Common myeloid progenitor, CD34-positive (primary cell): Measurements from ENCODE around the gene GABPA.

Experiments used
- CTCF ChIA-PET: fragments of 350-600 bp; sonication (Branson Sonifier 250); formaldehyde crosslinking; loops from one replicate; lab custom pipeline; 2021; ENCODE audit warnings: antibody characterized with exemption; lab: Charles Lee
- POLR2A ChIA-PET: fragments of 350-600 bp; sonication (Branson Sonifier 250); formaldehyde crosslinking; loops from one replicate; lab custom pipeline; 2021; ENCODE audit warnings: antibody characterized with exemption; lab: Charles Lee
- DNase-seq, 3 donors: peaks; one replicate each; pipeline versions ENCODE4 v3.0.0 to v3.0.0-alpha.2; 2013
- H3K27ac ChIP-seq, 2 experiments: 1 replicate in 1 of 2; 2 replicates in 1 of 2; pipeline ENCODE4 v1.7.0; 2013; ENCODE audit warnings: inconsistent platforms in 2 of 2, low read length in 2 of 2, mild to moderate bottlenecking in 2 of 2, low read depth in 1 of 2, moderate library complexity in 1 of 2; ENCODE audit not compliant: severe bottlenecking in 2 of 2, insufficient read depth in 1 of 2, poor library complexity in 1 of 2
- H3K27me3 ChIP-seq, 5 experiments: replicated peaks in 2 of 5; 1 replicate in 3 of 5; 2 replicates in 2 of 5; pipeline versions ENCODE4 v1.6.1 to v1.7.0; 2013; ENCODE audit warnings: low read length in 4 of 5, mild to moderate bottlenecking in 2 of 5, moderate library complexity in 2 of 5, inconsistent platforms in 1 of 5; ENCODE audit not compliant: insufficient read depth in 5 of 5, control insufficient read depth in 4 of 5
- H3K36me3 ChIP-seq, 4 experiments: 1 replicate in 2 of 4; 2 replicates in 2 of 4; pipeline versions ENCODE4 v1.6.1 to v1.7.0; 2013; ENCODE audit warnings: low read length in 3 of 4, control low read depth in 1 of 4, mild to moderate bottlenecking in 1 of 4; ENCODE audit not compliant: control insufficient read depth in 4 of 4, insufficient read depth in 4 of 4
- H3K4me1 ChIP-seq, 4 experiments: 1 replicate in 3 of 4; 2 replicates in 1 of 4; pipeline versions ENCODE4 v1.6.1 to v1.7.1; 2013; ENCODE audit warnings: low read length in 3 of 4, mild to moderate bottlenecking in 3 of 4, control low read depth in 1 of 4, inconsistent platforms in 1 of 4, moderate library complexity in 1 of 4; ENCODE audit not compliant: control insufficient read depth in 4 of 4, insufficient read depth in 4 of 4; ENCODE audit errors: control extremely low read depth in 1 of 4
- H3K4me3 ChIP-seq, 7 experiments: 1 replicate in 4 of 7; 2 replicates in 3 of 7; pipeline versions ENCODE4 v1.5.1 to v1.7.0; 2013; ENCODE audit warnings: mild to moderate bottlenecking in 7 of 7, low read length in 6 of 7, moderate library complexity in 6 of 7, inconsistent platforms in 2 of 7, low read depth in 2 of 7, control low read depth in 1 of 7; ENCODE audit not compliant: insufficient read depth in 4 of 7, control insufficient read depth in 1 of 7; ENCODE audit errors: extremely low read depth in 1 of 7
- H3K9me3 ChIP-seq, 5 experiments: 1 replicate in 4 of 5; 2 replicates in 1 of 5; pipeline versions ENCODE4 v1.6.1 to v1.7.1; 2013; ENCODE audit warnings: low read length in 4 of 5, mild to moderate bottlenecking in 2 of 5, inconsistent platforms in 1 of 5, low read depth in 1 of 5, moderate library complexity in 1 of 5; ENCODE audit not compliant: control insufficient read depth in 4 of 5, insufficient read depth in 2 of 5; ENCODE audit errors: control extremely low read depth in 1 of 5
- WGBS: methylation state at CpG from one replicate; pipeline ENCODE4 v1.1.5; 2013; ENCODE audit not compliant: insufficient coverage; 5-methylcytosine and 5-hydroxymethylcytosine counted together

GABPA gene

DNA sequence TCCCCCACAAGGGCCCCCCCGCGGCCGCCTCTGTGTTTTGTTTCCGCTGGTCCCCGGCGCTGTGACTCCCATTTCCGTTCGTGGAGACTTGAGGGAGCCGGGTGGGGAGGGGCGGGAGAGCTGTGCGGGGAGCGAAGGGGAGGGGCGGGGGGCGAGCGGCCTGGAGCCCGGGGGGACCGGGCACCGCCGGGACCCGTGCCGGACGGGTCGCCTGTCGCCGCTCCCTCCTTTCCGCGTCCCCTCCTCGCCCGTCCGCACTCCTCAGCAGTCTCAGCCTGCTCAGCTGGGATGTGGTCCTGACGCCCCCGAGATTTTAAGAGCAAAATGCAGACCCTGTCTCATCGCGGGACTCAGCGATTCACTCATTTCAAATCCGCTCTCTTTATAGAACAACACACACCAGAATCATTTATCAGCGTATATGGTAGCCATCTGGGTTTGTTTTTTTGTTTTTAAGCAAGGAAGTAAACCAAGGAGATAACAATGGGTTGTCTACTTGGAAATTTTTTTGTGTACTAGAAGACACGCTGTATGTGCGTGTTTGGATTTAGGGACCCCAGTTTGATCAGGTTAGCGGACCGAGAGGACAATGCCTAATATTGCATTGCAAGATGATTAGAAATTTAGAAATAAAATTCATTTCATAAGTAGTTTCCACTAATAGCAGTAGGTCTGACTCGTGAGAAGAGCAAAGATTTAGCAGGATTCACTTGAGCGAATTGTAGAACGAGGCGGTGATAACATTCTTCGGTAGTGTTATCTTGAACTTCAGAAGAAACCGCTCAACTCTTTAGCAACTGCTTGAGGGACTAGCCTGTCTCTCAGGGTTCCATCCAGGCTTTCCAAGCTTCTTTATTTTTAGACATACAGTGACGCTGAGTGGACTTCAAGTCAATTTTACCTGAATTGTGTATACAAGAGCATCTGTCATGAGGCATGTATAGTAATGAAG lies 1.1 kb downstream of the GABPA start:
- H3K27ac ChIP-seq: peak overlapping the region; percentile 94 to 98
- POLR2A ChIA-PET: interaction anchor here (0.7 kb wide), 1 partner anchor 11 kb away, joined by 3 read pairs; no protein-coding TSS in a partner anchor
- WGBS: under 1% methylated on average over 28 of the region's 48 CpGs
- peaks cover 22 to 36% (median 30%) of the 10 kb centered on the region in 4 experiments for H3K4me1 ChIP-seq
- H3K9me3 ChIP-seq: no peaks in the 10 kb centered on the region
- peaks cover 0 to 15% (median 0%) of the 10 kb centered on the region in 4 experiments for H3K36me3 ChIP-seq
- H3K4me3 ChIP-seq: peak overlapping the region; percentile 88 to 99 (median 92)
- no peaks in the 10 kb centered on the region for H3K27me3 ChIP-seq
- peak; percentile 16 to 71 (median 65) for DNase-seq
- CTCF ChIA-PET: interaction anchor here (1.3 to 1.5 kb wide), 2 partner anchors 9 kb away, joined by 4 to 5 read pairs; no protein-coding TSS in a partner anchor

DNA sequence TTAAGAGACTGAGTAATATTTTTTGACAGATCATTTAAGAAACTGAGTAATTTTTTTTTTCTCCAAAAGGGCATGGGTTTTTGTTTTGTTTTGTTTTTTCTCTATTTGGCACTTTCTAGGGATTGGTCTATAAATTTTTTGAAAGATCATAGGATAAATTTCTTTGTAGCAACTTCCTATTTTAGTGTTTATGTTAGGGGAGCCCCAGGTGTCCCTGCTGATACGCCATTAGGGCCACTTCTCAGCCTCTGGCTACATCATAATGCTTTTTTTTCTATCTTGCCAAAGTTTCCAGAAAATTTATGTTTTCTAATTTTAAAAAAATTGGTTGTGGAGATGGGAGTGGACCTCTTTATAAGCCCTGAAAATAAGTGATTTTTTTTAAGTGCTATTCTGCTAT lies 2.6 kb downstream of the GABPA start:
- peak; percentile 22 to 61 (median 49) for DNase-seq
- CTCF ChIA-PET: interaction anchor here (1.5 kb wide), 1 partner anchor 8 kb away, joined by 5 read pairs; no protein-coding TSS in a partner anchor
- peaks cover 0 to 7% (median 3%) of the 10 kb centered on the region in 4 experiments for H3K36me3 ChIP-seq
- H3K27ac ChIP-seq: peak overlapping the region; percentile 23 to 98
- WGBS: no CpG with 5 or more reads among the region's 1 CpG
- no peaks in the 10 kb centered on the region for H3K27me3 ChIP-seq
- POLR2A ChIA-PET: interaction anchor here (1.0 kb wide), 1 partner anchor 556 kb away, joined by 3 read pairs; no protein-coding TSS in a partner anchor
- no peaks in the 10 kb centered on the region for H3K9me3 ChIP-seq
- H3K4me3 ChIP-seq: peak overlapping the region in 4 of 7 experiments; percentile 20 to 99 (median 93)
- H3K4me1 ChIP-seq: peaks cover 22 to 34% (median 27%) of the 10 kb centered on the region in 4 experiments

DNA sequence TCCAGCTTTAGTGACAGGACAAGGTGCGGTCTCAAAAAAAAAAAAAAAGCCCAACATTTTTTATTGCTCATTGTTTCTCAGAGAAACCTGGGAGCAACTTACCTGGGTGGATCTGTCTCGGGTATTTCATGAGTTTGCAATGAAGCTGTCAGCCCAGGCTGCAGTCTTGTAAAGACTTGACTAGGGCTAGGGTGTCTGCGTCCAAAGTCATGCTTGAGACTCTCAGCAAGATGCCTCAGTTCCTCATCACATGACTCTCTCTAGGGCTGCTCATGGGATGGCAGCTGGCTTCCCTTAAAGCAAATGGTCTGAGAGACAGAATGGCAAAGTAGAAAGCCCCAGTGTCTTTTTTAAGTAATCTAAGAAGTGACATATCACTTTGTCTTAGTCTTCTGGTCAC lies 8.1 kb downstream of the GABPA start:
- 96% methylated on average over 3 of the region's 3 CpGs for WGBS
- CTCF ChIA-PET: interaction anchor here (2.5 kb wide), 1 partner anchor 25 kb away, joined by 6 read pairs; no protein-coding TSS in a partner anchor
- Histone ChIP-seq H3K27me3 (no peaks in the 10 kb centered on the region), H3K4me1 (peaks cover 0 to 4% (median 1%) of the 10 kb centered on the region in 4 experiments), H3K27ac (no peak overlapping the region), H3K9me3 (no peaks in the 10 kb centered on the region), H3K4me3 (no peak overlapping the region), H3K36me3 (peaks cover 8 to 25% (median 18%) of the 10 kb centered on the region in 4 experiments)
- no peak for DNase-seq
- POLR2A ChIA-PET: no interaction called here

DNA sequence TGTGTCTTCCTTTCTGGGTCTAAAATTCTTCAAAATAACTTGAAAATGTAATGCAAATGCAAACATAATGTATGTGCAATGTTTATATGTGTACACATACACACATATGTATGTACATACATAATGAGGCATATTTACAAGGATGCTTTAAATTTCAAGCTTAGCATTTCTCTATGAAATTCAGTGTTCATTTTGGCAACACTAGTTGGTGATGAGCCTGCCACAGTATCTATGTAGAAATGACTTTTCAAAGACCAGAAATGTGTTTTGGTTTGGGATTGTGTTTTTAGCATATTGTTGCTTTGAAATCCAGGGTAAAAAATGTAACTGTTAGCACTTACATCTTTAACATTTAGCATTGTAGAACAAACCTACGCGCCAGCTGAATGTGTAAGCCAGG lies 10.1 kb downstream of the GABPA start:
- Histone ChIP-seq H3K9me3 (no peaks in the 10 kb centered on the region), H3K27me3 (no peaks in the 10 kb centered on the region), H3K4me3 (no peak overlapping the region), H3K36me3 (peaks cover 11 to 31% (median 19%) of the 10 kb centered on the region in 4 experiments), H3K4me1 (peaks cover 0 to 2% (median 0%) of the 10 kb centered on the region in 4 experiments), H3K27ac (no peak overlapping the region)
- no peak for DNase-seq
- no CpG with 5 or more reads among the region's 2 CpGs for WGBS
- POLR2A ChIA-PET: no interaction called here
- CTCF ChIA-PET: interaction anchor here (0.7 to 1.8 kb wide), 6 partner anchors 8 to 137 kb away, joined by 3 to 5 read pairs (median 4); partner anchors contain the start of genes ATP5PF and GABPA

DNA sequence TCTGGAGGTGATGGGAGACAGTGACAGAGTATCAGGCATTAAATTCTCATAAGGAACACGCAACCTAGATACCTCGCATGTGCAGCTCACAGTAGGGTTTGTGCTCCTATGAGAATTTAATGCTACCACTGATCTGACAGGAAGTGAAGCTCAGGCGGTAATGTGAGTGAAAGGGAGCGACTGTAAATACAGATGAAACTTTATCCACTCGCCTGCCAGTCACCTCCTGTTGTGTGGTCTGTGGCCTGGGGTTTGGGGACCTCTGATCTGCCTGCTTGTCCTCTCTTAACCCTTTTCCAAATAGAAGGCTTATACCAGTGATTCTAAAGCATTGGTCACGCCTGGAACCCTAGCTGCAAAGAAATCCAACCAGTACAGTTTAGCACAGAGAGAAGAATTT lies 15.3 kb downstream of the GABPA start:
- 48% methylated on average over 5 of the region's 6 CpGs for WGBS
- ChIA-PET CTCF (interaction anchor here (1.1 to 2.4 kb wide), 3 partner anchors 51 to 355 kb away, joined by 3 to 7 read pairs (median 6); no protein-coding TSS in a partner anchor), POLR2A (no interaction called here)
- no peaks in the 10 kb centered on the region for H3K9me3 ChIP-seq
- peaks cover 0 to 6% (median 0%) of the 10 kb centered on the region in 4 experiments for H3K4me1 ChIP-seq
- no peaks in the 10 kb centered on the region for H3K27me3 ChIP-seq
- H3K4me3 ChIP-seq: no peak overlapping the region
- H3K36me3 ChIP-seq: peaks cover 15 to 46% (median 29%) of the 10 kb centered on the region in 4 experiments
- peak overlapping the region in 1 of 2 experiments; percentile 41 for H3K27ac ChIP-seq
- peak in 2 of 3 donors; percentile 58 to 63 for DNase-seq

DNA sequence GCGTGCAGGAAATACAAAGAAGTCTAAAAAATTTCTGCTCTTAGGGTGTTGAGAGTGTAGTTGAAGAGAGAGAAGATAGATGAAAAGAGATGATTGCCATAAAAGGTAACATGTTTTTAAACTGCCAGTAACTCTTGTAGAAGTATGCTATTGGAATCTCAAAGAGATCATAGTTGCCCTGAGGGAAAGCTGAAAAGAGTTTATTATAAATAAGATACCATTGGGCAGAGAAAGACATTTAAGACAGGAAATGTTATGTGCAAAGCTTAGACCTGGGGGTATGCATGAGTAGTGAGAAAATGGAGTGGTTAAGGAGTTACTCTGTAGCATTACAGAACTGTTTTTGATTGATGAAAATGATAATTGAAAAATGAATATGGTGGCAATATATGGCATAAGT lies 17.6 kb downstream of the GABPA start:
- H3K4me1 ChIP-seq: peaks cover 0 to 6% (median 0%) of the 10 kb centered on the region in 4 experiments
- CTCF ChIA-PET: interaction anchor here (0.9 to 1.8 kb wide), 2 partner anchors 8 to 18 kb away, joined by 3 to 5 read pairs; no protein-coding TSS in a partner anchor
- no peaks in the 10 kb centered on the region for H3K9me3 ChIP-seq
- POLR2A ChIA-PET: interaction anchor here (0.7 kb wide), 1 partner anchor 112 kb away, joined by 3 read pairs; no protein-coding TSS in a partner anchor
- peaks cover 12 to 42% (median 28%) of the 10 kb centered on the region in 4 experiments for H3K36me3 ChIP-seq
- H3K27me3 ChIP-seq: no peaks in the 10 kb centered on the region
- DNase-seq: no peak
- H3K4me3 ChIP-seq: no peak overlapping the region
- 100% methylated on average over 1 of the region's 1 CpG for WGBS
- H3K27ac ChIP-seq: no peak overlapping the region
